Breast epithelium (tissue), 3 donors: Measurements from ENCODE around the gene PTH2.

Source experiments
- CTCF ChIP-seq, 3 donors: fragments of 450-650 bp; IDR thresholded peaks; one replicate each; pipeline ENCODE4 v1.5.1; 2016 to 2017; ENCODE audit warnings: antibody characterized with exemption in 3 of 3, mild to moderate bottlenecking in 3 of 3, moderate library complexity in 3 of 3
- POLR2A ChIP-seq: fragments of 450-650 bp; IDR thresholded peaks from one replicate; pipeline ENCODE4 v1.6.1; 2016; ENCODE audit warnings: antibody characterized with exemption, mild to moderate bottlenecking, moderate library complexity
- POLR2AphosphoS5 ChIP-seq, 3 donors: sonication (generic); formaldehyde crosslinking; IDR thresholded peaks; one replicate each; pipeline ENCODE4 v1.6.1; 2017; ENCODE audit warnings: antibody characterized with exemption in 3 of 3

DNA sequence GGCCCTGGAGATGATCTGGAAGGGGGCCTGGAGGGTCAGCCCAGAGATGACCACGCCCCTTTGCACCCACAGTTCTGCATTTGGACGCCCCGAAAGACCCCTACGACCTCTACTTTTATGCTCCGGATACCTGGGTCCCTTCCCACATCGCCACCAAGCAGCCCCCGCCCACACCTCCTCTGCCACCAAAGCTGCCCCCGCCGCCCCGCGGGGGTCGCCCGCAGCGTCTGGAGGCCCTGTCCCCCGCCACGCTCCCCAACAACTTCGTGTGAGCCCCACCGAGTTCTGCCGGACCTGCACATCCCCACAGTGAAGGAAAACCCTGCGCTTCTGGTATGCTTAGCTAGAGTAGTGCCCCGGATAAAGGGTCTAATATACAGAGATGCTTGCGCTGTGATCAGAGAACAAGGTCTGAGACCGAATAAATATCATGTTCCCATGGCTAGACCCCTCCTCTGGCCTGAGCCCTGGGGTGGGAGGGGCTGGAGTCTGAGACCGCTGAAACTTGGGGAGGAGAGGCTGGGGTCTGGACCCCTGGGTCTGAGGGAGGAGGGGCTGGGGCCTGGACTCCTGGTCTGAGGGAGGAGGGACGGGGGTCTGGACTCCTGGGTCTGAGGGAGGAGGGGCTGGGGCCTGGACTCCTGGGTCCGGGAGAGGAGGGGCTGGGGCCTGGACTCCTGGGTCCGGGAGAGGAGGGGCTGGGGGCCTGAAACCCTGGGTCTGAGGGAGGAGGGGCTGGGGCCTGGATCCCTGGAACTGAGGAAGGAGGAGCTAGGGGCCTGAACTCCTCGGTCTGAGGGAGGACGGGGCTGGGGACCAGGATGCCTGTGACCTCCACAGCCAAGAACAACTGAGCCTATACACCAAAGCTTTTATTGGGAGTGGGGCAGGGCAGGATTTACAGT is 5.6 kb upstream of the PTH2 start:
- no peak for TF ChIP-seq CTCF (IDR thresholded peaks at IDR 0.05)
- no peak for TF ChIP-seq POLR2A
- TF ChIP-seq POLR2AphosphoS5 (IDR thresholded peaks at IDR 0.05): no peak
